Measurements from ENCODE around the gene ALAD.

Gene ALAD

GRCh38 chr9:113343732-113344231, 57.3 kb downstream of the ALAD start:
- DNase-seq, result no peak

GRCh38 chr9:113341712-113342410, 59.2 kb downstream of the ALAD start:
- no peak for DNase-seq

GRCh38 chr9:113340011-113340699, 60.9 kb downstream of the ALAD start, which contains the start of gene WDR31:
Gene WDR31 (minus strand): TSS chr9:113340275. CDS start chr9:113332022, 8,253 bp downstream.
- DNase-seq, result peak; percentile 95

GRCh38 chr9:113337714-113338113, 63.4 kb downstream of the ALAD start:
- no peak for DNase-seq
